GM18519 (cell line): ENCODE results near the gene CDKAL1.
A peak's percentile ranks its signal among the peaks of the same experiment; 100 is the strongest.
"Not testable (repeated sequence)": the region's sequence is repeated elsewhere in the genome, so short reads cannot be mapped to it uniquely, and the experiment has no call there.

ENCODE experiments used
- ATAC-seq: cut with Tn5 transposase; IDR thresholded peaks from one replicate; pipeline ENCODE4 v1.9.1; 2021; ENCODE audit warnings: mild to moderate bottlenecking, moderate library complexity; ENCODE audit not compliant: unreplicated experiment, low FRiP score

CDKAL1 gene

GRCh38 chr6:20817806-20818320 is 283.6 kb downstream of the CDKAL1 start:
- ATAC-seq = no peak

DNA sequence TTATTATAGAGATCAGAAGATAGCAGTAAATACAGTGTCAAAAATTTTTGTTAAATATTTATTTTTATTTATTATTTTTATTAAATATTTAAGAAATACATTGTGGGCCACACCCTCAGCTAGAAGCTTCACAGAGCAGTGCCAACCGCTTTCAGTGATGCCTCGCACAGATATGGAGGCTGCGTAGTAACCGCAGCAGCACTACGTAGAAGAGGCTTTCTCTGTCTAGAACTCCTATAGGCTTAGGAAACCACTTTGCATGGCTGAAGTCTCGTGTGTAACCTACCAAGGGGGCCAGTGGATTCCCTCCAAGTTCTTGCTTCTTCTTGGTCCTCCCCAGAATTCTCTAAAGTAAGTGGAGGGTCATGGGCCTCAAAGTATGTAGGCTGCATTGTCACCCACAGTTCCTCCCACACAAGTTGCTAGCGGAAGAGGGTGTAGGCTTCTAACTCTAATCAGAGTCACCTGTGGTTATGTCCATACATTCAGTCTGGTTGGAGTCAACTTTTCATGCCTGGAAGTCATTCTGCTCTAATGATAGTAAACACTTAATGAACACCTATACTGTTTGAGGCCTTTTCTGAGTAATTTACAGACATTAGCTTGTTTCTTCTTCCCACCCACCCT is 285.6 kb downstream of the CDKAL1 start:
- no peak for ATAC-seq

- no peak for ATAC-seq
These were observed 292.1 kb downstream of the CDKAL1 start for GRCh38 chr6:20826378-20826777.

DNA sequence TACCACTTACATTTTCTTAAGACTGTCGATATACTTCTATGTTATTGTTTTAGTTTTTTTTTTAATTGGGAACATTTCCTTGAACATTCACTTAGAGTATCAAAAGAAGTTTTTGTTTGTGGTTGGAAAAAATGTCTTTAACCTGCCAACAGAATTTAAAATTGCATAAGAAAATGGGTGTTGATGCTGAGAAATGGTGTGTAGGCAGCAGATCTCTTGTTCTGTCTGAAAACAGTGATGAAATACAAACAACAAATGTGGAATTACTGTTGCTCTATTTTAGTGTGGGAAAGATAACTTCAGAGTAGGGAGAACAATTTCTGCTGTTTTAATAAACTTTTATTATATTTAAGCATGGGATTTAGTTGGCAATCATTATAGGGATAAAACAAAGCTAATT is 293.5 kb downstream of the CDKAL1 start:
- no peak for ATAC-seq

- ATAC-seq = no peak
These were observed 296.3 kb downstream of the CDKAL1 start for GRCh38 chr6:20830576-20830975.

DNA sequence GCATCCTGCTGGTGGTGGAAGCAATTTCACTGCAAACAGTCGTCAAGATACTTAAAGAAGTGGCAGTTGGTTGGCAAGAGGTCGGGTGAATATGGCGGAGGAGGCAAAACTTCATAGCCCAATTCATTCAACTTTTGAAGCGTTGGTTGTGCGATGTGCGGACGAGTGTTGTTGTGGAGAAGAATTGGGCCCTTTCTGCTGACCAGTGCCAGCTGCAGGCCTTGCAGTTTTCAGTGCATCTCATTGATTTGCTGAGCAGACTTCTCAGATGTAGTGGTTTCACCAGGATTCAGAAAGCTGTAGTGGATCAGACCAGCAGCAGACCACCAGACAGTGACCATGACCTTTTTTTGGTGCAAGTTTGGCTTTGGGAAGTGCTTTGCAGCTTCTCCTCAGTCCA is 297.0 kb downstream of the CDKAL1 start:
- not testable (repeated sequence) for ATAC-seq

GRCh38 chr6:20833881-20834515 is 299.7 kb downstream of the CDKAL1 start:
- no peak for ATAC-seq

DNA sequence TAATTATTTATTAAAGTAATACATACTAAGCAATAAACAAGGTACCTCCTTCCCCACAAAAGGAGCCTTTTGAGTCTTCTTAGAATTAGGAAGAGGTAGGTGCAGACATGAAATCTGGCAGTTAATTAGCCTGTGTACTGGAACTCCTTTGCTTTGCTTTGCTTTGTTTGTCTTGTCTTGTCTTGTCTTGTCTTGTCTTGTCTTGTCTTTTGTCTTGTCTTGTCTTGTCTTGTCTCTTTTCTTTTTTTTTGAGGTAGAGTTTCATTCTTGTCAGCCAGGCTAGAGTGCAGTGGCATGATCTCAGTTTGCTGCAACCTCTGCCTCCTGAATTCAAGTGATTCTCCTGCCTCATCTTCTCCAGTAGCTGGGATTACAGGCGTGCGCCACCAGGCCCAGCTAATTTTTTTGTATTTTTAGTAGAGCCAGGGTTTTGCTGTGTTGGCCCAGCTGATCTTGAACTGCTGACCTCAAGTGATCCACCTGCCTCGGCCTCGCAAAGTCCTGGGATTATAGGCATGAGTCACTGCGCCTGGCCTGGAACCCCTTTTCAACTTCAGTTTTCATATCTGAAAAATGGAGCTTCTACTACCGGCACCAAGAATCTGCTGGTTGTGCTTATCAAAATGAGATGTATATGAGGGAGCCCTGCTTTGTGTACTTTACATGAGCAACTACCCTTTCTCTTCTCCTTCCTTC is 301.2 kb downstream of the CDKAL1 start:
- ATAC-seq = no peak

GRCh38 chr6:20837189-20837588 is 302.9 kb downstream of the CDKAL1 start:
- ATAC-seq = no peak

- no peak for ATAC-seq
These were observed 303.9 kb downstream of the CDKAL1 start for GRCh38 chr6:20838113-20838512.

- no peak for ATAC-seq
These were observed 305.4 kb downstream of the CDKAL1 start for GRCh38 chr6:20839630-20840029.

GRCh38 chr6:20840675-20841074 is 306.4 kb downstream of the CDKAL1 start:
- ATAC-seq = no peak

DNA sequence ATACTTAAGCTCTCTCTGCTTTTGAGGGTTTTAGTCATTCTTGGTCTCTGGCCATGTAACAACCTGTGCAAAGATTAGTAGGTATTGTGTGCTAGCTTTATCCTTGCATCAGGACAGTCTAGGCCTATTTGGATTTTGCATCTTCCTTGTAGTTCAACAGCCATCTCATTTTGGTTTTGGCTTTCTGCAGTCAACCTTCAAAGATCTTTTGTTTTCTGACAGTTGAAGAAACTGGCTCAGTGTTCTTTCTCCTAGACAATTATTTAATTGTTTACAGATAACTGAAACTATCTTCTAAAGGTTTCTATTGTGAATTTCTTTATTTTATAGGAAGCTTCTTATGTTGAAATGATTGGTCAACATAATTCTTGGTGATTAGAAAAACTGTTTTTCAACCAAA is 307.5 kb downstream of the CDKAL1 start:
- no peak for ATAC-seq

GRCh38 chr6:20845592-20845991 is 311.3 kb downstream of the CDKAL1 start:
- no peak for ATAC-seq

- peak; percentile 81 for ATAC-seq
These were observed 312.4 kb downstream of the CDKAL1 start for GRCh38 chr6:20846602-20847028.

DNA sequence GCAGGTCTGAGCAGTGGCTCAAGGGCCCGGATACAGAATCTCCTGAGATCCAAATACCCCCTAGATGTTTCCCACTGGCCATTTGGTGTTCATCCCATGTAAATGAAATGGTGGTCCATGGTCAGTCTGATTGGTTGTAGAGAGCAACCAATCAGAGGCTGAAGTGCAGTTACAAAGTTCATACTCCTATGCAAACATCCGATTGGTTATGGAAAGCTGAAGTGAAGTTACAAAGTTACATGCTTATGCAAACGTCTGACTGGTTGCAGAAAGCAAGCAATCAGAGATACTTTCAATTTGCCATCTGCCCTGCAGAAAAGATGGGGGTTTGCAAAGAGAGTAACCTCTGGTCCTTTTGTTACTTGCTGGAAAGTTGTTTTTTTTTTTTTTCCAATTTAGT is 313.6 kb downstream of the CDKAL1 start:
- ATAC-seq = no peak

- no peak for ATAC-seq
These were observed 316.6 kb downstream of the CDKAL1 start for GRCh38 chr6:20850686-20851416.

DNA sequence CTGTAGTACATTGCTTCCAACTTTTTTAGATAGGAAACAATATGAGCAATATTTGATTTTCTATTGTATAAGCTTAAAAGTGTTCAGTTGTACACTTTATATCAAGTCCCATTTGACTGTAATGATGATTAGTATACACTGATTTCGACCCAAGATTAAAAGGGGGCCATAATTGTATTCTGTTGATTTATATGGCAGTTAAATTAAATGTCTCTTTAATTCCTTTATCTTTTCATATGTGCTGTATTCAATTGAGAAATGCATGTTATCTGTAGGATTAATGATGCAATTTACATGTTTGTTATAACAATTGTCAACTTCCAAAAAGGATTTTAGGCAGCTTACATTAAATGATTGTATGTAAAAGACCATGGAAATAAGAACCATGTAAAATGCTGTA is 317.5 kb downstream of the CDKAL1 start:
- ATAC-seq = no peak

DNA sequence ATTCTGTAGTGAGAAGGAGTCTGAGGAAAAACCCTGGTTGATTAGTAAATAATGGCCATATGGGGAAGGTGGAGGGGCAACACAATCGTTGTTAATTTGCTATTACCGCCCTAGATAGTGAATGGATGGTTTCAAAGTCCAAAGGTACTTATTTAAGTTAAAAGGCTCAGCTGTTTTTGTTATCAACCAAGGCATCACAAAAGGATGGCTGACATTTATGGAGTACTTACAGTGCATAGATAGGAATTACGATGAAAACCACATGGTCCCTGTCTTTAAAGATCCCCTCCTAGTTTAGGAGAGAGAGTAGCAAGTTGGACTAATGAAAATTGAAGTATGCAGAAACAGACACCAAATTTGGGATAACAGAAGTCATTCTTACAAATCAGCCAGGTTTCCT is 319.6 kb downstream of the CDKAL1 start:
- no peak for ATAC-seq

DNA sequence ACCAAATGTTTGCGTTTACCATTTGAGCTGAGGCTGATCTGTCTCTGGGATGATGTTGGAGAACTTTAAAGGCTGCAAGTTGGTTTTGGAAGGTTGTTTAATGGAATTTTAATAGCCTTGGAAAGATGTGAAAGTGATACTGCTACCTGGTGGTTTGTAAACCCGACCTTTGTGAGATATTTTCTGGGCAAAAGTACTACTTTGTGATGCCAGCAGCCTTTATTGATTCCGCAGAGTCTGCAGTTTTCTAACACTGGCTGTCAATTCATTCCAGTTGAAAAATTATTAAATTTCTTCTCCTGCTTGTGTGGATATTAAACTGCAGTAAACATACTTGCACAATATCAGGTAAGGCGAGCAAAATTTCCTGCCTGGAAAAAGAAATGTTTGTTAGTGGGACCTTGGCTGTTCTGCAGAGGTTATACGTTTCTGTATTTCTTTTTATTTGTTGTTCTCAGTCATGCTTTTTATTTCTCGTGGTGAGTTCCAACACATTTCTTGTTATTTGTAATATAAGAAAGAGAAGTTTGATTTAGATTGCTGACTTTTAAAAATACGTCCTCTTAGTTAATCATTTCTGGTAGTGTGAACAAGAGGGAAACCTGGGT is 322.5 kb downstream of the CDKAL1 start:
- ATAC-seq = no peak

GRCh38 chr6:20861481-20861880 is 327.2 kb downstream of the CDKAL1 start:
- ATAC-seq = no peak
